ENCODE data around the gene KCNK3. TPM values are rescaled to one million over a fixed set of nuclear protein-coding genes. Genes with fewer than 3 reads are reported as not detected.

The KCNK3 gene
- total RNA-seq (10 to 100 TPM; 25.6 to 36.6 (median 28.2) TPM), polyA plus RNA-seq (29.3 TPM)
- long read RNA-seq, donor 1, full-length matches to known transcripts = 167 of 230 reads
- long read RNA-seq, donor 1, partial matches to known transcripts = 5 of 230 reads
- long read RNA-seq, donor 1, other reads (novel, unspliced or antisense) = 58 of 230 reads
- long read RNA-seq, donor 2, full-length matches to known transcripts = 137 of 167 reads
- long read RNA-seq, donor 2, partial matches to known transcripts = 27 of 167 reads
- long read RNA-seq, donor 2, other reads (novel, unspliced or antisense) = 3 of 167 reads
- long read RNA-seq, donor 3, full-length matches to known transcripts = 8 of 128 reads
- long read RNA-seq, donor 3, partial matches to known transcripts = 85 of 128 reads
- long read RNA-seq, donor 3, other reads (novel, unspliced or antisense) = 35 of 128 reads
- long read RNA-seq, donor 4, full-length matches to known transcripts = 106 of 153 reads
- long read RNA-seq, donor 4, partial matches to known transcripts = 0 of 153 reads
- long read RNA-seq, donor 4, other reads (novel, unspliced or antisense) = 47 of 153 reads

GRCh38 chr2:26692279-26692896, at the start of gene KCNK3:
TSS of gene KCNK3 (plus strand) at chr2:26692722. CDS start at chr2:26692876, 154 bp downstream.
- DNase-seq = peak; percentile 71 to 90 (median 83)
- intact Hi-C loops (cut with DNase I) = no loop called here
- no peaks in the 10 kb centered on the region for H3K9me3 ChIP-seq (ENCODE audit: control insufficient read depth, low read length)
- WGBS = under 1% methylated on average over 63 of the region's 64 CpGs
- ATAC-seq = peak; percentile 64 to 74
- peaks cover 9% of the 10 kb centered on the region for H3K4me1 ChIP-seq (ENCODE audit: control insufficient read depth, insufficient read depth, low read length)
- H3K27me3 ChIP-seq (ENCODE audit: control insufficient read depth, insufficient read depth) = no peaks in the 10 kb centered on the region
- peak within 1 kb of the TSS; percentile 39 for H3K4me3 ChIP-seq (ENCODE audit: low read length)
- peak within 1 kb of the TSS; percentile 93 for H3K27ac ChIP-seq (ENCODE audit: low read length)

- ATAC-seq = no peak
- H3K4me1 ChIP-seq (ENCODE audit: control insufficient read depth, insufficient read depth, low read length) = peaks cover 2% of the 10 kb centered on the region
- H3K4me3 ChIP-seq (ENCODE audit: low read length) = no peak overlapping the region
- no peak for DNase-seq
- intact Hi-C loops (cut with DNase I) = no loop called here
- no peak overlapping the region for H3K27ac ChIP-seq (ENCODE audit: low read length)
- WGBS = 79% methylated on average over 13 of the region's 13 CpGs
- no peaks in the 10 kb centered on the region for H3K9me3 ChIP-seq (ENCODE audit: control insufficient read depth, low read length)
- H3K27me3 ChIP-seq (ENCODE audit: control insufficient read depth, insufficient read depth) = no peaks in the 10 kb centered on the region
Observed at GRCh38 chr2:26644188-26644835, 48.2 kb upstream of the KCNK3 start.

GRCh38 chr2:26645762-26646161, 46.8 kb upstream of the KCNK3 start:
- ATAC-seq (no peak), DNase-seq (no peak)
- Histone ChIP-seq H3K27me3 (ENCODE audit: control insufficient read depth, insufficient read depth) (no peaks in the 10 kb centered on the region), H3K9me3 (ENCODE audit: control insufficient read depth, low read length) (no peaks in the 10 kb centered on the region), H3K4me3 (ENCODE audit: low read length) (no peak overlapping the region), H3K4me1 (ENCODE audit: control insufficient read depth, insufficient read depth, low read length) (no peaks in the 10 kb centered on the region), H3K27ac (ENCODE audit: low read length) (no peak overlapping the region)
- WGBS = 88% methylated on average over 10 of the region's 10 CpGs
- intact Hi-C loops (cut with DNase I) = no loop called here

GRCh38 chr2:26646986-26647672, 45.4 kb upstream of the KCNK3 start:
- no peaks in the 10 kb centered on the region for H3K27me3 ChIP-seq (ENCODE audit: control insufficient read depth, insufficient read depth)
- H3K4me1 ChIP-seq (ENCODE audit: control insufficient read depth, insufficient read depth, low read length) = no peaks in the 10 kb centered on the region
- intact Hi-C loops (cut with DNase I) = no loop called here
- H3K9me3 ChIP-seq (ENCODE audit: control insufficient read depth, low read length) = no peaks in the 10 kb centered on the region
- H3K4me3 ChIP-seq (ENCODE audit: low read length) = no peak overlapping the region
- H3K27ac ChIP-seq (ENCODE audit: low read length) = no peak overlapping the region
- DNase-seq (no peak), ATAC-seq (no peak)
- 78% methylated on average over 6 of the region's 6 CpGs for WGBS

GRCh38 chr2:26647981-26648380, 44.5 kb upstream of the KCNK3 start:
- WGBS = 81% methylated on average over 3 of the region's 3 CpGs
- intact Hi-C loops (cut with DNase I) = no loop called here
- DNase-seq = no peak
- Histone ChIP-seq H3K4me3 (ENCODE audit: low read length) (no peak overlapping the region), H3K9me3 (ENCODE audit: control insufficient read depth, low read length) (no peaks in the 10 kb centered on the region), H3K27me3 (ENCODE audit: control insufficient read depth, insufficient read depth) (no peaks in the 10 kb centered on the region), H3K27ac (ENCODE audit: low read length) (no peak overlapping the region), H3K4me1 (ENCODE audit: control insufficient read depth, insufficient read depth, low read length) (no peaks in the 10 kb centered on the region)
- no peak for ATAC-seq

- no peaks in the 10 kb centered on the region for H3K9me3 ChIP-seq (ENCODE audit: control insufficient read depth, low read length)
- H3K4me3 ChIP-seq (ENCODE audit: low read length) = no peak overlapping the region
- no peak overlapping the region for H3K27ac ChIP-seq (ENCODE audit: low read length)
- 83% methylated on average over 6 of the region's 6 CpGs for WGBS
- no peaks in the 10 kb centered on the region for H3K27me3 ChIP-seq (ENCODE audit: control insufficient read depth, insufficient read depth)
- intact Hi-C loops (cut with DNase I) = no loop called here
- ATAC-seq (no peak), DNase-seq (no peak)
- no peaks in the 10 kb centered on the region for H3K4me1 ChIP-seq (ENCODE audit: control insufficient read depth, insufficient read depth, low read length)
Observed at GRCh38 chr2:26648516-26648915, 44.0 kb upstream of the KCNK3 start.

- intact Hi-C loops (cut with DNase I) = no loop called here
- H3K9me3 ChIP-seq (ENCODE audit: control insufficient read depth, low read length) = no peaks in the 10 kb centered on the region
- ATAC-seq (no peak), DNase-seq (no peak)
- no peaks in the 10 kb centered on the region for H3K27me3 ChIP-seq (ENCODE audit: control insufficient read depth, insufficient read depth)
- H3K4me3 ChIP-seq (ENCODE audit: low read length) = no peak overlapping the region
- no peak overlapping the region for H3K27ac ChIP-seq (ENCODE audit: low read length)
- no peaks in the 10 kb centered on the region for H3K4me1 ChIP-seq (ENCODE audit: control insufficient read depth, insufficient read depth, low read length)
- WGBS = 59% methylated on average over 7 of the region's 7 CpGs
Observed at GRCh38 chr2:26649322-26649721, 43.2 kb upstream of the KCNK3 start.

GRCh38 chr2:26649992-26650712, 42.4 kb upstream of the KCNK3 start:
- intact Hi-C loops (cut with DNase I) = no loop called here
- H3K4me1 ChIP-seq (ENCODE audit: control insufficient read depth, insufficient read depth, low read length) = no peaks in the 10 kb centered on the region
- WGBS = 73% methylated on average over 12 of the region's 12 CpGs
- no peak overlapping the region for H3K4me3 ChIP-seq (ENCODE audit: low read length)
- no peaks in the 10 kb centered on the region for H3K27me3 ChIP-seq (ENCODE audit: control insufficient read depth, insufficient read depth)
- no peak for DNase-seq
- no peak for ATAC-seq
- H3K9me3 ChIP-seq (ENCODE audit: control insufficient read depth, low read length) = no peaks in the 10 kb centered on the region
- H3K27ac ChIP-seq (ENCODE audit: low read length) = no peak overlapping the region

GRCh38 chr2:26650713-26651469, 41.6 kb upstream of the KCNK3 start:
- 79% methylated on average over 12 of the region's 12 CpGs for WGBS
- ATAC-seq (no peak), DNase-seq (no peak)
- Histone ChIP-seq H3K4me1 (ENCODE audit: control insufficient read depth, insufficient read depth, low read length) (no peaks in the 10 kb centered on the region), H3K4me3 (ENCODE audit: low read length) (no peak overlapping the region), H3K9me3 (ENCODE audit: control insufficient read depth, low read length) (no peaks in the 10 kb centered on the region), H3K27me3 (ENCODE audit: control insufficient read depth, insufficient read depth) (no peaks in the 10 kb centered on the region), H3K27ac (ENCODE audit: low read length) (no peak overlapping the region)
- intact Hi-C loops (cut with DNase I) = no loop called here

GRCh38 chr2:26651470-26651771, 41.1 kb upstream of the KCNK3 start:
- WGBS = 93% methylated on average over 7 of the region's 7 CpGs
- no peak overlapping the region for H3K4me3 ChIP-seq (ENCODE audit: low read length)
- DNase-seq (no peak), ATAC-seq (no peak)
- H3K9me3 ChIP-seq (ENCODE audit: control insufficient read depth, low read length) = no peaks in the 10 kb centered on the region
- intact Hi-C loops (cut with DNase I) = no loop called here
- no peaks in the 10 kb centered on the region for H3K4me1 ChIP-seq (ENCODE audit: control insufficient read depth, insufficient read depth, low read length)
- H3K27ac ChIP-seq (ENCODE audit: low read length) = no peak overlapping the region
- no peaks in the 10 kb centered on the region for H3K27me3 ChIP-seq (ENCODE audit: control insufficient read depth, insufficient read depth)

All from right cardiac atrium (tissue), 5 donors.